Gastrocnemius medialis (tissue), 4 donors: ENCODE data around the gene ZFYVE1. TPM values are rescaled to one million over a fixed set of nuclear protein-coding genes. Genes with fewer than 3 reads are reported as not detected.

Experiments used
- ATAC-seq, 2 donors: fragments of 150-250 bp; one replicate each; pipeline ENCODE4 v1.9.1; 2016
- DNase-seq, 2 donors: peaks; one replicate each; pipeline ENCODE4 v3.0.0-alpha.2; 2019
- H3K27ac ChIP-seq, 4 donors: fragments of 200-600 bp; sonication (generic); 1 replicate in 1 of 4; 2 replicates in 3 of 4; pipeline ENCODE4 v1.5.1; 2016 to 2018; ENCODE audit warnings: mild to moderate bottlenecking in 2 of 4, moderate library complexity in 1 of 4
- H3K27me3 ChIP-seq, 3 donors: fragments of 200-600 bp; sonication (generic) in 2 of 3; 1 replicate in 1 of 3; 2 replicates in 2 of 3; pipeline versions ENCODE4 v1.5.1 to v1.6.0; 2016 to 2019; ENCODE audit warnings: mild to moderate bottlenecking in 1 of 3, moderate library complexity in 1 of 3
- H3K36me3 ChIP-seq, 2 donors: fragments of 200-600 bp; sonication (generic) in 1 of 2; one replicate each; pipeline ENCODE4 v1.5.1; 2017 to 2018
- H3K4me1 ChIP-seq, 2 donors: fragments of 200-600 bp; sonication (generic) in 1 of 2; one replicate each; pipeline ENCODE4 v1.5.1; 2016 to 2017; ENCODE audit warnings: mild to moderate bottlenecking in 2 of 2
- H3K4me3 ChIP-seq, 4 donors: fragments of 200-600 bp; sonication (generic) in 3 of 4; 1 replicate in 1 of 4; 2 replicates in 3 of 4; pipeline ENCODE4 v1.5.1; 2016 to 2019; ENCODE audit warnings: mild to moderate bottlenecking in 2 of 4
- H3K9me3 ChIP-seq, 3 donors: fragments of 200-600 bp; sonication (generic) in 2 of 3; 1 replicate in 1 of 3; 2 replicates in 2 of 3; pipeline ENCODE4 v1.5.1; 2016 to 2019
- CTCF ChIP-seq, 5 experiments: fragments of 450-650 bp in 3 of 5; fragments of 200-600 bp in 2 of 5; sonication (generic) in 2 of 5; IDR thresholded peaks in 4 of 5; conservative IDR thresholded peaks in 1 of 5; 1 replicate in 4 of 5; 2 replicates in 1 of 5; pipeline ENCODE4 v1.5.1; 2016 to 2019; ENCODE audit warnings: antibody characterized with exemption in 5 of 5, mild to moderate bottlenecking in 3 of 5, moderate library complexity in 3 of 5
- POLR2A ChIP-seq, 2 donors: fragments of 450-650 bp; IDR thresholded peaks; one replicate each; pipeline ENCODE4 v1.6.1; 2017; ENCODE audit warnings: antibody characterized with exemption in 2 of 2, mild to moderate bottlenecking in 2 of 2, moderate library complexity in 2 of 2
- in situ Hi-C, 4 donors: fragments of 200-750 bp; cut with MboI; loops; one replicate each; pipeline versions ENCODE4 v1.15.0 to v1.8.0; 2017; ENCODE audit warnings: low sequenced_read_pairs in 4 of 4
- intact Hi-C: fragments of 100-400 bp; cut with DNase I; formaldehyde crosslinking; loops from one replicate; pipeline ENCODE4 v1.15.1; 2023; ENCODE audit warnings: low total_unique reads
- total RNA-seq, 4 donors: library from RNA; depleted of rRNA; stranded (reverse); fragments of >200 nt; gene quantifications; one replicate each; pipeline versions ENCODE4 v1.1.0 to v1.2.3, GENCODE V29; 2016

ZFYVE1 gene
- total RNA-seq = 10 to 100 TPM; 16.7 to 28.3 (median 19.3) TPM

GRCh38 chr14:73026845-73027542 is at the start of gene ZFYVE1:
ZFYVE1 (minus strand) TSS chr14:73027106; CDS start chr14:73024508, 2,598 bp downstream.
- Histone ChIP-seq H3K27ac (peak within 1 kb of the TSS; percentile 86 to 97 (median 93)), H3K27me3 (no peaks in the 10 kb centered on the region), H3K36me3 (peaks cover 0 to 21% of the 10 kb centered on the region in 2 donors), H3K9me3 (no peaks in the 10 kb centered on the region), H3K4me1 (peaks cover 11 to 36% of the 10 kb centered on the region in 2 donors), H3K4me3 (peak within 1 kb of the TSS; percentile 63 to 92 (median 74))
- in situ Hi-C loops = no loop called here
- DNase-seq (peak; percentile 98 to 99), ATAC-seq (peak; percentile 99 to 100)
- intact Hi-C loops = loop anchor here (1.0 kb wide), 1 partner anchor 31 kb away; the partner anchor contains the start of gene RBM25
- TF ChIP-seq CTCF (IDR thresholded peaks at IDR 0.05 in 4 of 5, conservative IDR thresholded peaks at IDR 0.05 in 1 of 5) (no peak), POLR2A (IDR thresholded peaks at IDR 0.05) (peak; percentile 91 to 93)

GRCh38 chr14:73069585-73069984 is 42.7 kb upstream of the ZFYVE1 start:
- peaks cover 8 to 10% of the 10 kb centered on the region in 2 donors for H3K4me1 ChIP-seq
- ATAC-seq = no peak
- H3K27ac ChIP-seq = no peak overlapping the region
- no peaks in the 10 kb centered on the region for H3K27me3 ChIP-seq
- peaks cover 0 to 31% of the 10 kb centered on the region in 2 donors for H3K36me3 ChIP-seq
- DNase-seq = no peak
- TF ChIP-seq CTCF (IDR thresholded peaks at IDR 0.05 in 4 of 5, conservative IDR thresholded peaks at IDR 0.05 in 1 of 5) (no peak), POLR2A (IDR thresholded peaks at IDR 0.05) (no peak)
- intact Hi-C loops (no loop called here), in situ Hi-C loops (no loop called here)
- H3K4me3 ChIP-seq = no peak overlapping the region
- H3K9me3 ChIP-seq = no peaks in the 10 kb centered on the region

GRCh38 chr14:73058922-73059673 is 32.2 kb upstream of the ZFYVE1 start:
- DNase-seq (peak in 1 of 2 donors; percentile 21), ATAC-seq (peak; percentile 15 to 17)
- in situ Hi-C loops = no loop called here
- H3K9me3 ChIP-seq = no peaks in the 10 kb centered on the region
- H3K27ac ChIP-seq = peak overlapping the region; percentile 87 to 98 (median 92)
- no peaks in the 10 kb centered on the region for H3K27me3 ChIP-seq
- H3K4me1 ChIP-seq = peaks cover 35 to 37% of the 10 kb centered on the region in 2 donors
- H3K4me3 ChIP-seq = peak overlapping the region; percentile 83 to 92 (median 84)
- TF ChIP-seq POLR2A (IDR thresholded peaks at IDR 0.05) (no peak), CTCF (IDR thresholded peaks at IDR 0.05 in 4 of 5, conservative IDR thresholded peaks at IDR 0.05 in 1 of 5) (no peak)
- H3K36me3 ChIP-seq = peaks cover 0 to 9% of the 10 kb centered on the region in 2 donors
- intact Hi-C loops = loop anchor here (1.0 kb wide), 2 partner anchors 32 to 77 kb away; partner anchors contain the start of genes PSEN1 and ZFYVE1

GRCh38 chr14:73058224-73058921 is 31.5 kb upstream of the ZFYVE1 start, which contains the start of gene RBM25:
RBM25 (plus strand) TSS chr14:73058534; CDS start chr14:73071642, 13,108 bp downstream.
- peak; percentile 99 to 100 for ATAC-seq
- Histone ChIP-seq H3K4me1 (peaks cover 30 to 37% of the 10 kb centered on the region in 2 donors), H3K27ac (peak within 1 kb of the TSS; percentile 87 to 98 (median 92)), H3K4me3 (peak within 1 kb of the TSS; percentile 83 to 92 (median 84)), H3K27me3 (no peaks in the 10 kb centered on the region), H3K36me3 (peaks cover 0 to 1% of the 10 kb centered on the region in 2 donors), H3K9me3 (no peaks in the 10 kb centered on the region)
- intact Hi-C loops (loop anchor here (1.0 kb wide), 2 partner anchors 31 to 78 kb away; partner anchors contain the start of genes PSEN1 and ZFYVE1), in situ Hi-C loops (no loop called here)
- TF ChIP-seq CTCF (IDR thresholded peaks at IDR 0.05 in 4 of 5, conservative IDR thresholded peaks at IDR 0.05 in 1 of 5) = no peak
- peak; percentile 92 to 93 for TF ChIP-seq POLR2A (IDR thresholded peaks at IDR 0.05)
- peak; percentile 96 to 97 for DNase-seq
